Upper lobe of right lung (tissue), 1 donor: ENCODE data around the gene MCRS1. TPM values are rescaled to one million over a fixed set of nuclear protein-coding genes. Genes with fewer than 3 reads are reported as not detected.
A peak's percentile ranks its signal among the peaks of the same experiment; 100 is the strongest.

ENCODE experiments used
- ATAC-seq: fragments of 200-7000 bp; cut with Tn5 transposase; one replicate; pipeline ENCODE4 v1.9.1; 2020; ENCODE audit warnings: mild to moderate bottlenecking, moderate library complexity
- DNase-seq: peaks from one replicate; pipeline ENCODE4 v3.0.0-alpha.2; 2020
- H3K27ac ChIP-seq: fragments of 200-600 bp; one replicate; pipeline ENCODE4 v1.8.0; 2022
- H3K27me3 ChIP-seq: fragments of 200-600 bp; one replicate; pipeline ENCODE4 v1.8.0; 2022; ENCODE audit warnings: mild to moderate bottlenecking
- H3K36me3 ChIP-seq: fragments of 200-600 bp; one replicate; pipeline ENCODE4 v1.8.0; 2022
- H3K4me1 ChIP-seq: fragments of 200-600 bp; one replicate; pipeline ENCODE4 v1.8.0; 2022
- H3K4me3 ChIP-seq: fragments of 200-600 bp; one replicate; pipeline ENCODE4 v1.8.0; 2022; ENCODE audit warnings: mild to moderate bottlenecking
- H3K9me3 ChIP-seq: fragments of 200-600 bp; one replicate; pipeline ENCODE4 v1.8.0; 2022
- CTCF ChIP-seq: fragments of 200-600 bp; IDR thresholded peaks from one replicate; pipeline ENCODE4 v1.8.0; 2022; ENCODE audit warnings: antibody characterized with exemption
- intact Hi-C: fragments of 100-400 bp; cut with DNase I; formaldehyde crosslinking; loops from one replicate; pipeline ENCODE4 v1.11.0; 2022
- total RNA-seq: library from RNA; stranded (reverse); fragmentation: NEBNext Ultra II Directional; extraction: Animal tissue kit (Norgen Biotek cat#: 25700); gene quantifications from one replicate; pipeline ENCODE4 v1.2.1, GENCODE V29; 2021
- donor health status: DM: no; HTN: yes; CAD: no; lungs with severe emphysema.

Gene MCRS1
- total RNA-seq, 1 donor from 2014 or later: 54.0 TPM

GRCh38 chr12:49539406-49540228 lies 28.3 kb downstream of the MCRS1 start:
- DNase-seq (peak; percentile 63), ATAC-seq (no peak)
- H3K4me1 ChIP-seq: peaks cover 6% of the 10 kb centered on the region
- H3K36me3 ChIP-seq: no peaks in the 10 kb centered on the region
- no peak overlapping the region for H3K27ac ChIP-seq
- H3K27me3 ChIP-seq: peaks cover 48% of the 10 kb centered on the region
- no peaks in the 10 kb centered on the region for H3K9me3 ChIP-seq
- intact Hi-C loops: no loop called here
- no peak overlapping the region for H3K4me3 ChIP-seq
- TF ChIP-seq CTCF: no peak

DNA sequence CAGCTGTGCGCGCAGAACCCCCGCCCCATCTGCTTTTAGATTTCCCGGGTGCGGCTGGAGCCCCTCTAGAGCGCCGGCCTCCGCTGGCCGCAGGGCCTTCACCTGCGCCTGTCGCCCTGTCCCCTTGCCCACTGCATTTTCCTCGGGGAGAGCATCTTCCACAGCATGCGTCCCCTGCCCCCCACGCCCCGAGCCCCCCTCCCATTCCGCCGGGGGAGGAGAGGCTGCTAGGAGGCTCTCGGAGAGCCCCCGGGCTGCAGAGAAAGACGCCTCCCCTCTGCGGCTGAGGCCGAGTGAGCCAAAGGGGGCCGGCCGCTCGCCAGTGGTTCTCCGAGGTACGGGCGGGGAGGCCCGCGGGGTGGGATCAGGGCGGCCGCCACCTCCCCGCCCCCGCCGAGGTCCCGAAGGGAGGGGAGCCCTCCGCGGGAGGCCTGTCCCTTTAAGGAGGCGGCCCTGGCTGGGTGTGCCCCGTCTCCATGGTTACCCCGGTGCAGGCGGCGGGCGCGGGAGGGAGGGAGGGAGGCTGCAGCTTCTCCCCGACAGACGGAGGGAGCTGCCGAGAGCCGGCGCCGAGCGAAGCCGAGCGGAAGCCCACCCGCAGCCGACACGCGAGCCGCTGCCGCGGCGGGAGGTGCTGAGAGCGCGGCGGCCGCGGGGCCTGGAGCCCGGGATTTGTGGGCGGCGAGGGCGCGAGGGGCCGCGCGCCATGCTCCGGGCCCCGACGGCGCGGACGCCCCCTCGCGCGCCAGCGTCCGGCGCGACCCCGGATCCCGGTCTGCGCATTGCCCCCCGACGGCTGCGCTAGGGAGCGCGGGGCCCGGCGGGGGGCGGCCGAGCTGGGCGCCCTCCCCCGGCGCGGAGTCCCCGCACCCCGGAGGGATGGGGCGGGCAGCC lies 29.2 kb downstream of the MCRS1 start, which contains the start of gene KCNH3:
Gene KCNH3 (plus strand): TSS at position 521 of the 894 bp plus-strand sequence. CDS start 387 bp downstream, outside the sequence.
- no peak for TF ChIP-seq CTCF
- H3K9me3 ChIP-seq: no peaks in the 10 kb centered on the region
- H3K36me3 ChIP-seq: no peaks in the 10 kb centered on the region
- intact Hi-C loops: no loop called here
- H3K4me1 ChIP-seq: peaks cover 6% of the 10 kb centered on the region
- peak; percentile 82 for ATAC-seq
- peaks cover 48% of the 10 kb centered on the region for H3K27me3 ChIP-seq
- H3K27ac ChIP-seq: no peak within 1 kb of the TSS
- H3K4me3 ChIP-seq: peak within 1 kb of the TSS; percentile 53
- peak; percentile 90 for DNase-seq

GRCh38 chr12:49537752-49538509 lies 30.0 kb downstream of the MCRS1 start:
- DNase-seq (peak; percentile 71), ATAC-seq (peak; percentile 21)
- peaks cover 6% of the 10 kb centered on the region for H3K4me1 ChIP-seq
- no peaks in the 10 kb centered on the region for H3K9me3 ChIP-seq
- intact Hi-C loops: no loop called here
- H3K4me3 ChIP-seq: peak overlapping the region; percentile 53
- no peaks in the 10 kb centered on the region for H3K36me3 ChIP-seq
- no peak for TF ChIP-seq CTCF
- no peak overlapping the region for H3K27ac ChIP-seq
- peaks cover 48% of the 10 kb centered on the region for H3K27me3 ChIP-seq

GRCh38 chr12:49537231-49537751 lies 30.7 kb downstream of the MCRS1 start:
- ATAC-seq (no peak), DNase-seq (peak; percentile 34)
- Histone ChIP-seq H3K27ac (no peak overlapping the region), H3K27me3 (peaks cover 48% of the 10 kb centered on the region), H3K36me3 (no peaks in the 10 kb centered on the region), H3K4me1 (peaks cover 6% of the 10 kb centered on the region), H3K9me3 (no peaks in the 10 kb centered on the region), H3K4me3 (peak overlapping the region; percentile 53)
- intact Hi-C loops: no loop called here
- TF ChIP-seq CTCF: no peak

- no peaks in the 10 kb centered on the region for H3K36me3 ChIP-seq
- TF ChIP-seq CTCF: no peak
- ATAC-seq: no peak
- intact Hi-C loops: no loop called here
- H3K9me3 ChIP-seq: no peaks in the 10 kb centered on the region
- no peak overlapping the region for H3K4me3 ChIP-seq
- DNase-seq: no peak
- peaks cover 48% of the 10 kb centered on the region for H3K27me3 ChIP-seq
- H3K4me1 ChIP-seq: peaks cover 6% of the 10 kb centered on the region
- no peak overlapping the region for H3K27ac ChIP-seq
Observed at GRCh38 chr12:49536526-49537071, 31.3 kb downstream of the MCRS1 start.
